GM23338 (cell line): ENCODE data around the gene ZEB1. TPM values are rescaled to one million over a fixed set of nuclear protein-coding genes. Genes with fewer than 3 reads are reported as not detected.

Experiments
- CREB1 ChIP-seq: fragments of 250-450 bp; sonication (Bioruptor Pico); IDR thresholded peaks from 2 replicates; pipeline ENCODE4 v1.5.0; 2020; ENCODE audit warnings: low read depth, mild to moderate bottlenecking, moderate library complexity
- EZH2phosphoT487 ChIP-seq: fragments of 200-600 bp; sonication (generic); IDR thresholded peaks from one replicate; pipeline ENCODE4 v1.8.1; 2018; ENCODE audit warnings: antibody characterized with exemption; ENCODE audit not compliant: unreplicated experiment
- NANOG ChIP-seq: IDR thresholded peaks from 2 replicates; pipeline ENCODE4 v1.6.1; 2016; ENCODE audit warnings: antibody characterized with exemption, borderline replicate concordance
- POLR2AphosphoS5 ChIP-seq: IDR thresholded peaks from 2 replicates; pipeline ENCODE4 v1.6.1; 2016; ENCODE audit warnings: antibody characterized with exemption, low read depth
- REST ChIP-seq: IDR thresholded peaks from one replicate; pipeline ENCODE4 v1.6.1; 2018; ENCODE audit warnings: antibody characterized with exemption; ENCODE audit not compliant: unreplicated experiment
- STAT1 ChIP-seq: IDR thresholded peaks from one replicate; pipeline ENCODE4 v1.6.1; 2016; ENCODE audit warnings: antibody characterized with exemption; ENCODE audit not compliant: unreplicated experiment
- ZNF331 ChIP-seq: fragments of 250-450 bp; sonication (Bioruptor Pico); IDR thresholded peaks from 2 replicates; pipeline ENCODE4 v1.5.0; 2020; ENCODE audit warnings: low read depth, mild to moderate bottlenecking, moderate library complexity
- ZNF462 ChIP-seq: fragments of 250-450 bp; sonication (Bioruptor Pico); IDR thresholded peaks from 2 replicates; pipeline ENCODE4 v1.5.0; 2020; ENCODE audit warnings: mild to moderate bottlenecking, moderate library complexity
- polyA plus RNA-seq: library from polyadenylated mRNA; unstranded; fragments of >200 nt; fragmentation: Nextera tagmentation; extraction: Ambion mirVana; gene quantifications from 2 replicates; pipeline ENCODE4 v1.2.1, GENCODE V29; 2016
- total RNA-seq: library from RNA; depleted of rRNA; stranded (reverse); fragments of >200 nt; shearing (Covaris generic); gene quantifications from 2 replicates; pipeline ENCODE4 v1.2.3, GENCODE V29; 2014

Gene ZEB1
- total and polyA plus RNA-seq, 2 experiments from 2014 or later: 0.16 to 0.45 TPM

GRCh38 chr10:31383810-31384588 is 65.0 kb downstream of the ZEB1 start (continued):
- TF ChIP-seq ZNF462 (CRISPR knock-in tag): no peak
- no peak for TF ChIP-seq CREB1 (CRISPR knock-in tag)
- no peak for TF ChIP-seq ZNF331 (CRISPR knock-in tag)
- TF ChIP-seq EZH2phosphoT487: no peak
- no peak for TF ChIP-seq POLR2AphosphoS5
- no peak for TF ChIP-seq NANOG
- no peak for TF ChIP-seq REST
- TF ChIP-seq STAT1: no peak
